Measurements from ENCODE around the gene HSD17B10.
"Not testable (repeated sequence)": the region's sequence is repeated elsewhere in the genome, so short reads cannot be mapped to it uniquely, and the experiment has no call there.

Gene HSD17B10

GRCh38 chrX:53476371-53476770, 42.2 kb upstream of the HSD17B10 start:
- H4K8ac ChIP-seq (ENCODE audit: low read depth, low read length), result no peak overlapping the region
- H3K79me1 ChIP-seq (ENCODE audit: low read length), result no peaks in the 10 kb centered on the region
- H3K27me3 ChIP-seq (ENCODE audit: insufficient read depth, low read length, poor library complexity), result no peaks in the 10 kb centered on the region
- no peak overlapping the region for H2BK15ac ChIP-seq (replicated peaks; ENCODE audit: low read depth)
- H2BK120ac ChIP-seq (ENCODE audit: low read depth, low read length), result no peak overlapping the region
- no peak overlapping the region for H3K4me2 ChIP-seq (ENCODE audit: low read length)
- H3K36me3 ChIP-seq (ENCODE audit: control insufficient read depth, insufficient read depth, low read length), result no peaks in the 10 kb centered on the region
- no peak overlapping the region for H2BK5ac ChIP-seq (ENCODE audit: low read length)
- no peak overlapping the region for H3K9ac ChIP-seq (ENCODE audit: low read length)
- no peak overlapping the region for H4K5ac ChIP-seq (ENCODE audit: low read length)
- WGBS (ENCODE audit: extremely low coverage, insufficient coverage, low lambda C conversion rate), result no CpG with 5 or more reads among the region's 2 CpGs
- H3K4ac ChIP-seq (ENCODE audit: low read depth, low read length), result no peak overlapping the region
- no peak overlapping the region for H3K18ac ChIP-seq (ENCODE audit: low read length)
- H3K56ac ChIP-seq (ENCODE audit: low read length), result no peak overlapping the region
- H3K4me1 ChIP-seq (ENCODE audit: control insufficient read depth, low read depth, low read length), result no peaks in the 10 kb centered on the region
- H3K79me2 ChIP-seq (ENCODE audit: control insufficient read depth, insufficient read depth, low read length), result no peaks in the 10 kb centered on the region
- H3K4me3 ChIP-seq (ENCODE audit: low read length), result no peak overlapping the region
- no peak overlapping the region for H3K27ac ChIP-seq (ENCODE audit: low read depth, low read length)
- DNase-seq, result no peak
- no peak overlapping the region for H3K23ac ChIP-seq (ENCODE audit: low read length)
- H2AK5ac ChIP-seq (ENCODE audit: low read length), result no peak overlapping the region

DNA sequence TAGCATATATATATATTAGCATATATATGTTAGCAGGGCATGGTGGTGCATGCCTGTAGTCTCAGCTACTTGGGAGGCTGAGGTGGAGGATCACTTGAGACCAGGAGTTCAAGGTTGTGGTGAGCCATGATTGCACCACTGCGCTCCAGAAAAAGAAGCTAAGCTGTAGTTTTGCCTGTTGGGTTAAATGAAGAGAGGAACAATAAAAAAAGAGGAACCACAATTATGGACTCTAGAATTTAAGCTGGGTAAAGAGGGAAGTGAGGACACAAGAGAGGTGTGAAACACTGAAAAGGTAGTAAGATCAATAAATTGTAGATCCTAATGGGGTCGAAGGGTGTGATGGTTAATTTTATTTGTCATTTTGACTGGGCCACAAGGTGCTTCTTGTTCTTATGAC, 40.5 kb upstream of the HSD17B10 start:
- H3K79me1 ChIP-seq (ENCODE audit: low read length), result no peaks in the 10 kb centered on the region
- no peak overlapping the region for H3K4me3 ChIP-seq (ENCODE audit: low read length)
- H3K36me3 ChIP-seq (ENCODE audit: control insufficient read depth, insufficient read depth, low read length), result no peaks in the 10 kb centered on the region
- H2BK15ac ChIP-seq (replicated peaks; ENCODE audit: low read depth), result no peak overlapping the region
- H2AK5ac ChIP-seq (ENCODE audit: low read length), result no peak overlapping the region
- WGBS (ENCODE audit: extremely low coverage, insufficient coverage, low lambda C conversion rate), result no CpG with 5 or more reads among the region's 2 CpGs
- H3K9ac ChIP-seq (ENCODE audit: low read length), result no peak overlapping the region
- H3K56ac ChIP-seq (ENCODE audit: low read length), result no peak overlapping the region
- no peak overlapping the region for H4K5ac ChIP-seq (ENCODE audit: low read length)
- H3K79me2 ChIP-seq (ENCODE audit: control insufficient read depth, insufficient read depth, low read length), result no peaks in the 10 kb centered on the region
- DNase-seq, result no peak
- H4K8ac ChIP-seq (ENCODE audit: low read depth, low read length), result no peak overlapping the region
- H3K27me3 ChIP-seq (ENCODE audit: insufficient read depth, low read length, poor library complexity), result no peaks in the 10 kb centered on the region
- no peak overlapping the region for H3K27ac ChIP-seq (ENCODE audit: low read depth, low read length)
- no peak overlapping the region for H3K23ac ChIP-seq (ENCODE audit: low read length)
- no peak overlapping the region for H2BK5ac ChIP-seq (ENCODE audit: low read length)
- no peak overlapping the region for H2BK120ac ChIP-seq (ENCODE audit: low read depth, low read length)
- no peak overlapping the region for H3K4ac ChIP-seq (ENCODE audit: low read depth, low read length)
- no peaks in the 10 kb centered on the region for H3K4me1 ChIP-seq (ENCODE audit: control insufficient read depth, low read depth, low read length)
- no peak overlapping the region for H3K4me2 ChIP-seq (ENCODE audit: low read length)
- no peak overlapping the region for H3K18ac ChIP-seq (ENCODE audit: low read length)

DNA sequence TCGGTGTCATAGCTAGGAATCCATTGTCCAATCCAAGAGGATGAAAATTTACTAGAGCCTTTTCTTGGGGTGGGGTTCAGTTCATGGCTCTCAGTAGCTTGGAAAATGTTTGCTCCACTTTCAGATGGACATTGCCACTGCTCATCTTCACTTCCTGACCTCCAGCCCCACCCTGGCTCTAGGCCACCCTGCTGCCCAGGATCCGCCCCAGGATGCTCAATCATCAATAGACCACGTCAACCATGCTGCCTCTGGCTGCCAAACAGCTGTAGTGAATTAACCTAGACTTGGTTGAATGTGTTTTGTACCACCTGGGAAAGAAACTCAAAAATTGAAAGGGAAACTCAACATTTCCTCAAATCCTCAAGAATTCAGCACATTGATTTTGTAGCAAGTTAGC, 37.2 kb upstream of the HSD17B10 start:
- Histone ChIP-seq H3K79me1 (ENCODE audit: low read length) (no peaks in the 10 kb centered on the region), H2BK120ac (ENCODE audit: low read depth, low read length) (no peak overlapping the region), H3K4me3 (ENCODE audit: low read length) (no peak overlapping the region), H2AK5ac (ENCODE audit: low read length) (no peak overlapping the region), H3K9ac (ENCODE audit: low read length) (no peak overlapping the region), H3K56ac (ENCODE audit: low read length) (no peak overlapping the region), H2BK15ac (replicated peaks; ENCODE audit: low read depth) (no peak overlapping the region), H3K23ac (ENCODE audit: low read length) (no peak overlapping the region), H4K5ac (ENCODE audit: low read length) (no peak overlapping the region), H3K27me3 (ENCODE audit: insufficient read depth, low read length, poor library complexity) (no peaks in the 10 kb centered on the region), H3K4ac (ENCODE audit: low read depth, low read length) (no peak overlapping the region), H3K27ac (ENCODE audit: low read depth, low read length) (no peak overlapping the region), H3K4me2 (ENCODE audit: low read length) (no peak overlapping the region), H3K18ac (ENCODE audit: low read length) (no peak overlapping the region), H3K4me1 (ENCODE audit: control insufficient read depth, low read depth, low read length) (no peaks in the 10 kb centered on the region), H3K36me3 (ENCODE audit: control insufficient read depth, insufficient read depth, low read length) (no peaks in the 10 kb centered on the region), H3K79me2 (ENCODE audit: control insufficient read depth, insufficient read depth, low read length) (no peaks in the 10 kb centered on the region), H2BK5ac (ENCODE audit: low read length) (no peak overlapping the region), H4K8ac (ENCODE audit: low read depth, low read length) (no peak overlapping the region)
- DNase-seq, result no peak
- no CpG with 5 or more reads among the region's 3 CpGs for WGBS (ENCODE audit: extremely low coverage, insufficient coverage, low lambda C conversion rate)

GRCh38 chrX:53468659-53469058, 34.5 kb upstream of the HSD17B10 start:
- not testable (repeated sequence) for H3K4me3 ChIP-seq (ENCODE audit: low read length); H3K79me2 ChIP-seq (ENCODE audit: control insufficient read depth, insufficient read depth, low read length); H3K27ac ChIP-seq (ENCODE audit: low read depth, low read length); H3K9ac ChIP-seq (ENCODE audit: low read length); DNase-seq; H3K56ac ChIP-seq (ENCODE audit: low read length); H3K79me1 ChIP-seq (ENCODE audit: low read length); H2BK15ac ChIP-seq (replicated peaks; ENCODE audit: low read depth); H3K36me3 ChIP-seq (ENCODE audit: control insufficient read depth, insufficient read depth, low read length); H3K4me2 ChIP-seq (ENCODE audit: low read length); H2AK5ac ChIP-seq (ENCODE audit: low read length); H4K8ac ChIP-seq (ENCODE audit: low read depth, low read length); H3K18ac ChIP-seq (ENCODE audit: low read length); H3K4ac ChIP-seq (ENCODE audit: low read depth, low read length); H3K4me1 ChIP-seq (ENCODE audit: control insufficient read depth, low read depth, low read length); H4K5ac ChIP-seq (ENCODE audit: low read length); H3K23ac ChIP-seq (ENCODE audit: low read length); H3K27me3 ChIP-seq (ENCODE audit: insufficient read depth, low read length, poor library complexity); H2BK120ac ChIP-seq (ENCODE audit: low read depth, low read length); H2BK5ac ChIP-seq (ENCODE audit: low read length)
- no CpG with 5 or more reads among the region's 3 CpGs for WGBS (ENCODE audit: extremely low coverage, insufficient coverage, low lambda C conversion rate)

DNA sequence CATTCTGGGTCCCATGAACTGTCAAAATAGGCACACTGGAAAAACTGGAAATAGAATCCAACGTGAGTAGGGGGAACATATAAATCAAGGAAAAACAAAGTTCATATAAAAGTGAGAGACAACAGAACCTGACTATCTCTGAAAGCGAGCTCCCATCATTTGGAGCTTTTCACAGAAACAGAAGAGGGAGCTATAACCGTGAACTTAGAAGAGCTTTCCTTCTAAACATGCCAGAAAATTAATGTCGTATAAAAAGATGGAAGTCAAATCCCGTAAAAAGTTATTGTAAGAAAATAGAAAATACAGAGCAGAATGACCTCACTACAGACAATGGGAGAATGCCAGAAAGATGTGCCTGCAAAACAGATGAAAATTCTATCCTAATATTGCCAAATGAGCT, 23.9 kb upstream of the HSD17B10 start:
- no peak overlapping the region for H2BK15ac ChIP-seq (replicated peaks; ENCODE audit: low read depth)
- no peak overlapping the region for H2BK5ac ChIP-seq (ENCODE audit: low read length)
- H3K4ac ChIP-seq (ENCODE audit: low read depth, low read length), result no peak overlapping the region
- H3K18ac ChIP-seq (ENCODE audit: low read length), result no peak overlapping the region
- H3K79me1 ChIP-seq (ENCODE audit: low read length), result no peaks in the 10 kb centered on the region
- no peak overlapping the region for H4K8ac ChIP-seq (ENCODE audit: low read depth, low read length)
- no peaks in the 10 kb centered on the region for H3K79me2 ChIP-seq (ENCODE audit: control insufficient read depth, insufficient read depth, low read length)
- H3K36me3 ChIP-seq (ENCODE audit: control insufficient read depth, insufficient read depth, low read length), result no peaks in the 10 kb centered on the region
- no peak overlapping the region for H3K4me3 ChIP-seq (ENCODE audit: low read length)
- no peak for DNase-seq
- no peak overlapping the region for H4K5ac ChIP-seq (ENCODE audit: low read length)
- no peak overlapping the region for H3K56ac ChIP-seq (ENCODE audit: low read length)
- H3K4me2 ChIP-seq (ENCODE audit: low read length), result no peak overlapping the region
- no peak overlapping the region for H3K9ac ChIP-seq (ENCODE audit: low read length)
- no peaks in the 10 kb centered on the region for H3K4me1 ChIP-seq (ENCODE audit: control insufficient read depth, low read depth, low read length)
- H3K27me3 ChIP-seq (ENCODE audit: insufficient read depth, low read length, poor library complexity), result no peaks in the 10 kb centered on the region
- no peak overlapping the region for H2BK120ac ChIP-seq (ENCODE audit: low read depth, low read length)
- H3K23ac ChIP-seq (ENCODE audit: low read length), result no peak overlapping the region
- WGBS (ENCODE audit: extremely low coverage, insufficient coverage, low lambda C conversion rate), result no CpG with 5 or more reads among the region's 5 CpGs
- H3K27ac ChIP-seq (ENCODE audit: low read depth, low read length), result no peak overlapping the region
- H2AK5ac ChIP-seq (ENCODE audit: low read length), result no peak overlapping the region

DNA sequence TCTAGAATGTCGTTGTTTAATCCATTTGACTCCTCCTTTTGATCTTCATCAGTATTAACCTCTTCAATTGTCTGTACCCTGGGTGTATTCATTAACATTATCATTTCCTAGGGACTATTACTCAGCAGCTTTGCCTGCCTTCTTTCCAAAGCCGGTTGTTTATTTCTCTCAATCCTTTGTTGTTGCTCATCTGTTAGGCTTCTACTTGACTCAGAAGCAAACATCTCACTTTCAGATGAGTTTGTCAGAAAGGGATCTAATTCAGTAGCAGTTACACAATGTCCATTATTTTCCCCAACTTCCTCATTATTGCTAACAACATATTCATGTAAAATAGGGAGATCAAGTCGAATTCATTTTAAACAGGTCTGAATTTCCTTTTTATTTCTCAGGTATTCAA, 22.1 kb upstream of the HSD17B10 start:
- no CpG with 5 or more reads among the region's 3 CpGs for WGBS (ENCODE audit: extremely low coverage, insufficient coverage, low lambda C conversion rate)
- Histone ChIP-seq H3K56ac (ENCODE audit: low read length) (no peak overlapping the region), H2BK15ac (replicated peaks; ENCODE audit: low read depth) (no peak overlapping the region), H3K18ac (ENCODE audit: low read length) (no peak overlapping the region), H3K9ac (ENCODE audit: low read length) (no peak overlapping the region), H3K4ac (ENCODE audit: low read depth, low read length) (no peak overlapping the region), H3K27ac (ENCODE audit: low read depth, low read length) (no peak overlapping the region), H3K4me1 (ENCODE audit: control insufficient read depth, low read depth, low read length) (no peaks in the 10 kb centered on the region), H3K36me3 (ENCODE audit: control insufficient read depth, insufficient read depth, low read length) (no peaks in the 10 kb centered on the region), H3K27me3 (ENCODE audit: insufficient read depth, low read length, poor library complexity) (no peaks in the 10 kb centered on the region), H2BK5ac (ENCODE audit: low read length) (no peak overlapping the region), H3K79me2 (ENCODE audit: control insufficient read depth, insufficient read depth, low read length) (no peaks in the 10 kb centered on the region), H4K5ac (ENCODE audit: low read length) (no peak overlapping the region), H4K8ac (ENCODE audit: low read depth, low read length) (no peak overlapping the region), H3K4me3 (ENCODE audit: low read length) (no peak overlapping the region), H2AK5ac (ENCODE audit: low read length) (no peak overlapping the region), H3K23ac (ENCODE audit: low read length) (no peak overlapping the region), H2BK120ac (ENCODE audit: low read depth, low read length) (no peak overlapping the region), H3K79me1 (ENCODE audit: low read length) (no peaks in the 10 kb centered on the region), H3K4me2 (ENCODE audit: low read length) (no peak overlapping the region)
- no peak for DNase-seq

All from mesendoderm (in vitro differentiated cells).